GM19025 (cell line): ENCODE results near the gene CGB1.
"Not testable (repeated sequence)": the region's sequence is repeated elsewhere in the genome, so short reads cannot be mapped to it uniquely, and the experiment has no call there.

Experiments
- ATAC-seq: cut with Tn5 transposase; IDR thresholded peaks from one replicate; pipeline ENCODE4 v1.9.1; 2021; ENCODE audit warnings: mild to moderate bottlenecking, low read depth, moderate library complexity; ENCODE audit not compliant: unreplicated experiment

CGB1 gene

DNA sequence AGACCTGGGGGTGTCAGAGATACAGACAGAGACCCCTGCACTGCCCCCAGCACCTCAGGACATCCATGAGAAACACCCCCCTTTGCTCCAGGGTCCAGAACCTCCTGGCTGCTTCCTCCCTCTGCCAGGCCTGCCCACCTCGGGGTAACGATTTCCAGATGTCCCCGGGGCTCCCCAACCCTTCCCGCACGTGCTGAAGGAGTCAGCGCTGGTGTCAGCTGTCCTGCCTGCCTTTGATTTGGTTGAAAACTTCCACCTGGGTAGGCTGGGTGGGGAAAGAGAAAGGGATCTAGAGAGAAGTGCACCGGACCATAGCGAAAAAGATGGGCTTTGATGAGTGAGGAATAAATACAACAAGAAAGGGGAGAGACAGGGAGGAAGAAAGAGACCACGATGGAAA is 22.4 kb upstream of the CGB1 start:
- no peak for ATAC-seq

DNA sequence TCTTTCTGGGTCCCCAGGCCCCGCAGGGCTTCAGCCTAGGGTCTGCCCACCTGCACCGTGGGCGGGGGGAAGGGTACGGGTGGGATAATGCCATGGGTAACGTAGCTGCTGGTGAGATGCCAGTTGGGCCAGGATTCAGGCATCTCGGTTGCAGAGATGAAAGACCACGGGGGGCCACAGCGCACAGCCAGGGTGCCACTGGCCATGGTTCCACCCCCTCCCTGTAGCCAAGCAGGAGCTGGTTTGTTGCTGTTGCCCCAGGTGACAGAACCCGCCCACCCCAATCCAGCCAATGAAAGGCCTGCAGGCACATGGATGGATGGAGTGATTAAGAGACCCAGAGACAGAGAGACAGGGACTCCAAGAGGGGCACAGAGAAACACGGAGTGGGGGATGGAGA is 21.9 kb upstream of the CGB1 start:
- no peak for ATAC-seq

DNA sequence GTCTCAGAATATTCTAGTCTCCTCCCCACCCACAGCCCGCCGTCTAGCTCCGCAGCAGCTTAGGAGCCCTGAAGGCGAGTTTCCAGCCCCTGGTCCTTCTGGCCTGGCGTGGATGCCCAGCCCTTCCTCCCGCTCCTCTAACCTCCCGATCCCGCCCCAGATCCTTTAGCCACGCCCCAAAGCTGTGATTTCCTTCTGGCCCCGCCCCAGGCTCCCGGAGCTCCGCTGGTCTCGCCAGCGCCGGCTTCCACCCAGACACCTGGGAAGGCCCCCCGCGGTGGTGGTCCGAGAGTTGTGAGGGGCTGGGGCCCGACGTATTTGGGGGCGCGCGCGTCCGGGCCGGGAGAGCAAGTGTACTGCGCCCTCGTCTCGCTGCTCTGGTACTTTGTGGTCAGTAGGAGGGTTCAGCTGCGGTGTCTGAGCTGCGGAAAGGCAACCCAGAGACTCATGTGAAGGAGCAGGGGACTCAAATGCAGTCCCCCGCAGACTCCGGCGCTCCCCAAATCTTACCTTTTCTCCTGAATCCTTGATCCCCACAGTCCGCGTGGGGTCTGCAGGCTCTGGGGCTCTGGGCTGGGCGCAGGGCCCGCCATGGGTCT is 21.0 kb upstream of the CGB1 start, which contains the start of gene CGB7:
TSS of gene CGB7 (minus strand) at position 114 of the 599 bp plus-strand sequence. CDS start 2,374 bp downstream, outside the sequence.
- no peak for ATAC-seq

DNA sequence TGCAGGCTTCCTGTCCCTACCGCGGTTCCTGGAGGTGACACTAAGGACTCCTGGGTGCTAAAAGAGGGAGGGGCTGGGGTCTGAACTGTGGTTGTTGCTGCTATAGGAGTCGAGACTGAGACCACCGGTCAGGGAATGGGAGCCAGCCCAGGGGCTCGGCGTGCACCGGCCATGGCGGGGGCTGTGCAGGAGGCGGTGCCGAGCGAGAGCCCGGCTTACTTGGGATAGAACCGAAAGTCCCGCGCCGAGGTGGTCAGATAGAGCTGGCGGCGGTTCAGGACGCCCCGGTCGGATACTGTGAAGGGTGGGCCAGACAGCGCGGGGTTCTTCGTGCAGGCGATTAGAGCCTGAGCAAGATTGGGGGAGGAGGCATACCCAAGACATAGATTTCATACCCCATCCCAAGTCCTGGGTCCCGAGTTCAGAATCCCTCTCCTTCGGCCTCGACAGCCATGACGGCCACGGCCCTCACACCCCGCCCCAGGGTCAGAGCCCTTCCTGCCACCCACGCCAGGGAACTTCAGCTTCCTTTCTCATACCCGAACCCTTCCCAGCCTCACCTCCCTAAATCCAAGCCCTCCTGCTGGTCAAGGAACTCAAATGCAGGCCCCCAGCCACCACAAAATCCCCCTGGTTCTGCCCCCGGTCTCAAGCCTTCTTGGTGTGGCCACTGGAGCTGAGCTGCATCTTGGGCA is 20.4 kb upstream of the CGB1 start:
- not testable (repeated sequence) for ATAC-seq

DNA sequence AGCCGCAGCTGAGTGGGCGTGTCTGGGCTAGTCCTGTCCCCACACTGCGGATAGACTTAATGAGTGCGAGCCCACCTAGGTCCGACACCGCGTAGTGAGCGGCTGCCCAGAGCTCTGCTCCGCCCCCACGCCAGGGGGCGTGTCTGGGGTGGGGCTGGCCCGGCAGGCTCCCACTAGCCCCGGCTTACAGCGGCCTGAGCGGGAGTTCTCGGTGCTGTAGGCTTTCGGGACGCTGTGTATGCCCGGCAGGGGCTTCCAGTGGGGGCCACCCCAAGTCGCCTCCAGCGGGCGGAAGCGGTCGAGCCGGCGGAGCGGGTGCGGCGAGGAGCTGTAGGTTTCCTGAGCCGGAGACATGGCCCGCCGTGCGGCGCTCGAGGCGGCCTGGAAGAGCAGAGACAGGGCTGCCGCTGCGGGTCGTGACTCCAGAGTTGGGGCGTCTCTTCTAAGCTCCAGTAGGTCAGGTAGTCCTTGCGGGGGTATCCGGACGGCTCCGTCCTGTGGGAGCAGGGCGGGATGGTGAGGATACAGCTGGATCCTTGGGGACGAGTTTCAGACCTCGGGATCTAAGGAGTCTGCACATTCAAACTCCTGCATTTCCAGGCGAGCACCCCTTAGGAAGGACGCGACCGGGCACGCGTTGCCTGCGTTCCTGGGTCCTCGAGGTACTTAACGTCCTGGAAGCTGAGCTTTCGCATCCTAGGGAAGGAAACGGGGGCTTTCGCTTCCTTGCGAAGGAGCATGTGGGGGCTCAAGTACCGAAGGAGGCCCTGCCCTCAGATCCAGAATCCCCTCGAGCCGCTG is 19.6 kb upstream of the CGB1 start:
- ATAC-seq, result no peak

DNA sequence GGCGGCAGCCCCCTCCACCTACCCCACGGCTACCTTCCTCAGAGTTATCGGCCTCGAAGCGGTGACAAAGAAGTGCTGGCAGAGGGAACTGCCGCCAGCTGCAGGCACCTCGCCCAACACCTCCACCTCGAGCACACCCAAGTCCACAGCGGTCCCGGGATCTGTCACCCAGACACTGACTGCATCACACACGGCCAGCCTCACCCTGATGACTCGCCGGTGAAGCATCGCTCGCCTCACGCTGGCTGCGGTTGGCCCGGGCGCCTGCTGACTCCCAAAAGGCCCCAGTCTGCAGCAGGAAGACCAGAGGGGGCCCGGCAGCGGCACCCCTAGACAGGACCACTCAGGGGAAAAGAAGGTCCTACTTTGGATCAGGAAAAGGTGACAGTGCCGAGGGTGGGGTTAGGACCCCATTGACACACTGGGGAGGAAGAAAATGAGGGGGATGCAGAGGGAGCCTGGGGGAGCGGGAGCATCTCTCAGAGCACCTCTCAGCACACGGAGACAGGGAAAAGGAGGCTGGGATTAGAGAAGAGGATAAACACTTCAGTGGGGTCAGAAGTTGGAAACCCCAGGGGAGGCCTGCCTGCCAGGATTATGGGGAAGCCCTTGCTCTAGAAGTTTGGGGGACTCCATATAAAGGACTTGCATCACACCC is 13.8 kb upstream of the CGB1 start:
- not testable (repeated sequence) for ATAC-seq

DNA sequence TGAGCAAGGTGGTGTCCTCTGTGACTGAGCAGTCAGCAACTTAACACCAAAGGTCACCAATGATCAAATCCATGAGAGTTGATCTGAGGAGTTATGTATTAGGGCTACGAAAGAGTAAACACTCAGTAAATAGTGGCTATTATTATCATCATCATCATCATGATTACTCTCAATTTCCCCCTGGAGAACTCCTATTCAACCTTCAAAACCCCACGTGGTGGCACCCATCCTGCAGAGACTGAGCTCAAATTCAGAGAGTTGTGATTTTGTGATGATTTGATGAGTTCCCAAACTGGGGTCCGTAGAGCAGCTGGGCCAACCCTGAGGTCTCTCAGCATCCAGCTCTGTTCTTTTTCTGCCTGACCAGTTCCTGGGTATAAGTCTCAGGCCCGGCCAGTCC is 13.1 kb upstream of the CGB1 start:
- ATAC-seq, result not testable (repeated sequence)

DNA sequence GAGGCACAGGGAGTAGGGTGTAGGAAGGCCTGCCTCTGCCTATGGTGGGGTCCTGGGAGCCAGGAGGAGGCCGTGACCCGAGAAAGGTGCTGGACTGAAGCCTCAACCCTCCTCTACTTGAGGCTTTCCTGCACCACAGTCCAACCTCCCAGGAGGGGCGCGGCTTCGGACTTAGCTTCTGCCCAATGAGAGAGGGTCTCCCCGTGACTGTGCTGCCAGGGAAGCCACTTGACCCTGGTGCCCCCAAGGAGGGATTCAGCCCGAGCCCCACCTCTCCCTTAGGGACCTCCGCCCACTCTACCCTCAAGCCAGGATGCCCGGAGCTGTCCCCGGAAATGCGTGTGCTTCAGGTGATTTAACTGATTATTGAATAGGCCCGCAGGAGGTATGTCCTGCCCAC is 12.3 kb upstream of the CGB1 start, which contains the start of gene CGB8:
TSS of gene CGB8 (minus strand) at position 101 of the 400 bp plus-strand sequence. CDS start 372 bp downstream, outside the sequence.
- not testable (repeated sequence) for ATAC-seq

DNA sequence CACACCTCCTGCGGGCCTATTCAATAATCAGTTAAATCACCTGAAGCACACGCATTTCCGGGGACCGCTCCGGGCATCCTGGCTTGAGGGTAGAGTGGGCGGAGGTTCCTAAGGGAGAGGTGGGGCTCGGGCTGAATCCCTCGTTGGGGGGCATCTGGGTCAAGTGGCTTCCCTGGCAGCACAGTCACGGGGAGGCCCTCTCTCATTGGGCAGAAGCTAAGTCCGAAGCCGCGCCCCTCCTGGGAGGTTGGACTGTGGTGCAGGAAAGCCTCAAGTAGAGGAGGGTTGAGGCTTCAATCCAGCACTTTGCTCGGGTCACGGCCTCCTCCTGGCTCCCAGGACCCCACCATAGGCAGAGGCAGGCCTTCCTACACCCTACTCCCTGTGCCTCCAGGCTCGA is 6.9 kb upstream of the CGB1 start, which contains the start of gene CGB5:
TSS of gene CGB5 (plus strand) at position 301 of the 400 bp plus-strand sequence. CDS start 362 bp downstream, outside the sequence.
- not testable (repeated sequence) for ATAC-seq

DNA sequence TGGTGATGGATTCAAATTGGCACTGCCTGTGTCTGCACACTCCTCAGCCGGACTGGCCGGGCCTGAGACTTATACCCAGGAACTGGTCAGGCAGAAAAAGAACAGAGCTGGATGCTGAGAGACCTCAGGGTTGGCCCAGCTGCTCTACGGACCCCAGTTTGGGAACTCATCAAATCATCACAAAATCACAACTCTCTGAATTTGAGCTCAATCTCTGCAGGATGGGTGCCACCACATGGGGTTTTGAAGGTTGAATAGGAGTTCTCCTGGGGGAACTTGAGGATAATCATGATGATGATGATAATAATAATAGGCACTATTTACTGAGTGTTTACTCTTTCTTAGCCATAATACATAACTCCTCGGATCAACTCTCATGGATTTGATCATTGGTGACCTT is 6.0 kb upstream of the CGB1 start:
- not testable (repeated sequence) for ATAC-seq

DNA sequence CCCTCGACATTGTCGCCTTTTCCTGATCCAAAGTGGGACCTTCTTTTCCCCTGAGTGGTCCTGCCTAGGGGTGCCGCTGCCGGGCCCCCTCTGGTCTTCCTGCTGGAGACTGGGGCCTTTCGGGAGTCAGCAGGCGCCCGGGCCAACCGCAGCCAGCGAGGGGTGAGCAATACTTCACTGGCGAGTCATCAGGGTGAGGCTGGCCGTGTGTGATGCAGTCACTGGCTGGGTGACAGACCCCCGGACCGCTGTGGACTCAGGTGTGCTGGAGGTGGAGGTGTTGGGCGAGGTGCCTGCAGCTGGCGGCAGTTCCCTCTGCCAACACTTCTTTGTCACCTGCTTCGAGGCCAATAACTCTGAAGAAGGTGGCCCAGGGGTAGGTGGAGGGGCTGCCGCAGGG is 5.5 kb upstream of the CGB1 start:
- no peak for ATAC-seq

DNA sequence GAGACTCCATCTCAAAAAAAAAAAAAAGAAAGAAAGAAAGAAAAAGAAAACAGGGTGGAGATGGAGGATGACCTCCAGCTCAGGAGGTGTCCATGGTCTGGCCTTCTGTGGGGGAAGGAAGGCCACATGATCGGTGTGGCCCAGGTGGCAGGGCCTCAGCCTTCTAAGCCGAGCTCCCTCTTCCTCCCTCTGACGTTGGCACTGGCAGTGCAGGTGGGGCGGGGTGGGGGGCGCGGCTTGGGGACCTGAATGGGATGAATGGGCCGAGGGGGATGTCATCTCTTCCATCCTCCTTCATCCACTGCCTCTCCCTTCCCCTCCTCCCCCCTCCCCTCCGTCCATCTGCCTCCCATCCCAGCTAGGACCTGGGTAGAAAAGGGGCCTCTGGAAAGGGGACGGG is 3.0 kb upstream of the CGB1 start:
- ATAC-seq, result not testable (repeated sequence)

DNA sequence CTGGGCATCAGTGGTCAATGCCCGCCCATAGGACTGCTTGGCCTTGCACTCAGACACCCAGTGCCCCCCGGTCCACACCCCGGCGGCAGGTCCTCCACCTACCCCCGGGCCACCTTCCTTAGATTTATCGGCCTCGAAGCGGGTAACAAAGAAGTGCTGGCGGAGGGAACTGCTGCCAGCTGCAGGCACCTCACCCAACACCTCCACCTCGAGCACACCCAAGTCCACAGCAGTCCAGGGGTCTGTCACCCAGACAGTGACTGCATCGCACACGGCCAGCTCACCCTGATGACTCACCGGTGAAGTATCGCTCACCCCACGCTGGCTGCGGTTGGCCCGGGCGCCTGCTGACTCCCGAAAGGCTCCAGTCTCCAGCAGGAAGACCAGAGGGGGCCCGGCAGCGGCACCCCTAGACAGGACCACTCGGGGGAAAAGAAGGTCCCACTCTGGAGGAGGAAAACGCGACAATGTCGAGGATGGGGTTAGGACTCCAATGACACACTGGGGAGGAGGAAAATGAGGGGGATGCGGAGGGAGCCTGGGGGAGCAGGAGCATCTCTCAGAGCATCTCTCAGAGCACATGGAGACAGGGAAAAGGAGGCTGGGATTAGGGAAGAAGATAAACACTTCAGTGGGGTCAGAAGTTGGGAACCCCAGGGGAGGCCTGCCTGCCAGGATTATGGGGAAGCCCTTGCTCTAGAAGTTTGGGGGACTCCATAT is 2.0 kb upstream of the CGB1 start:
- not testable (repeated sequence) for ATAC-seq

DNA sequence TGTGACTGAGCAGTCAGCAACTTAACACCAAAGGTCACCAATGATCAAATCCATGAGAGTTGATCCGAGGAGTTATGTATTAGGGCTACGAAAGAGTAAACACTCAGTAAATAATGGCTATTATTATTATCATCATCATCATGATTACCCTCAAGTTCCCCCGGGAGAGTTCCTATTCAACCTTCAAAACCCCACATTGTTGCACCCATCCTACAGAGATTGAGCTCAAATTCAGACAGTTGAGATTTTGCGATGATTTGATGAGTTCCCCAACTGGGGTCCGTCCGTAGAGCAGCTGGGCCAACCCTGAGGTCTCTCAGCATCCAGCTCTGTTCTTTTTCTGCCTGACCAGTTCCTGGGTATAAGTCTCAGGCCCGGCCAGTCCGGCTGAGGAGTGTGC is 1.4 kb upstream of the CGB1 start:
- ATAC-seq, result not testable (repeated sequence)

DNA sequence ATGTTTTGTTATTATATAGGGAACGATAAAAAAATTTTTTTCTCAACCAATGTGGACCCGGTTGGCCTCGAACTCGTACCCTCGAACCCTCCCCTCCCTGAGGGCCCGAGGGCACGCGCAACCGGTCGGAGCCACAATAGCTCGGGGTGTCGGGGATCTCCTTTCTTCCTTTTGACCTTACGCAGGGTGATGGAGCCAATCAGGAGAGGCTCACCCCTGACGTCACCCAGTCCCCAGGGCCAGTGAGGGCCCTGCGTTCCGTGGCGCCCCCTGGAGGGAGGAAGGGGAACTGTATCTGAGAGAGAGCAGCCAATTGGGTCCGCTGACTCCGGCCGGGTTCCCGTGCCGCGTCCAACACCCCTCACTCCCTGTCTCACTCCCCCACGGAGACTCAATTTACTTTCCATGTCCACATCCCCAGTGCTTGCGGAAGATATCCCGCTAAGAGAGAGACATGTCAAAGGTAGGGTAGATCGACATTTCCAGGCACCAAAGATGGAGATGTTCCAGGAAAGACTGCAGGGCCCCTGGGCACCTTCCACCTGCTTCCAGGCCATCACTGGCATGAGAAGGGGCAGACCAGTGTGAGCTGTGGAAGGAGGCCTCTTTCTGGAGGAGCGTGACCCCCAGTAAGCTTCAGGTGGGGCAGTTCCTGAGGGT is 4.9 kb downstream of the CGB1 start, which contains the start of gene CGB2:
TSS of gene CGB2 (plus strand) at position 249 of the 660 bp plus-strand sequence. CDS start at position 455, 206 bp downstream.
- ATAC-seq, result not testable (repeated sequence)

DNA sequence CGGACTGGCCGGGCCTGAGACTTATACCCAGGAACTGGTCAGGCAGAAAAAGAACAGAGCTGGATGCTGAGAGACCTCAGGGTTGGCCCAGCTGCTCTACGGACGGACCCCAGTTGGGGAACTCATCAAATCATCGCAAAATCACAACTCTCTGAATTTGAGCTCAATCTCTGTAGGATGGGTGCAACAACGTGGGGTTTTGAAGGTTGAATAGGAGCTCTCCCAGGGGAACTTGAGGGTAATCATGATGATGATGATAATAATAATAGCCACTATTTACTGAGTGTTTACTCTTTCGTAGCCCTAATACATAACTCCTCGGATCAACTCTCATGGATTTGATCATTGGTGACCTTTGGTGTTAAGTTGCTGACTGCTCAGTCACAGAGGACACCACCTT is 6.4 kb downstream of the CGB1 start:
- ATAC-seq, result not testable (repeated sequence)

DNA sequence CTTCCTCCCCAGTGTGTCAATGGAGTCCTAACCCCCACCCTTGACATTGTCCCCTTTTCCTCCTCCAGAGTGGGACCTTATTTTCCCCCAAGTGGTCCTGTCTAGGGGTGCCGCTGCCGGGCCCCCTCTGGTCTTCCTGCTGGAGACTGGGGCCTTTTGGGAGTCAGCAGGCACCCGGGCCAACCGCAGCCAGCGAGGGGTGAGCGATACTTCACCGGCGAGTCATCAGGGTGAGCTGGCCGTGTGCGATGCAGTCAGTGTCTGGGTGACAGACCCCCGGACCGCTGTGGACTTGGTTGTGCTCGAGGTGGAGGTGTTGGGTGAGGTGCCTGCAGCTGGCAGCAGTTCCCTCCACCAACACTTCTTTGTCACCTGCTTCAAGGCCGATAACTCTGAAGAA is 6.9 kb downstream of the CGB1 start:
- ATAC-seq, result not testable (repeated sequence)

DNA sequence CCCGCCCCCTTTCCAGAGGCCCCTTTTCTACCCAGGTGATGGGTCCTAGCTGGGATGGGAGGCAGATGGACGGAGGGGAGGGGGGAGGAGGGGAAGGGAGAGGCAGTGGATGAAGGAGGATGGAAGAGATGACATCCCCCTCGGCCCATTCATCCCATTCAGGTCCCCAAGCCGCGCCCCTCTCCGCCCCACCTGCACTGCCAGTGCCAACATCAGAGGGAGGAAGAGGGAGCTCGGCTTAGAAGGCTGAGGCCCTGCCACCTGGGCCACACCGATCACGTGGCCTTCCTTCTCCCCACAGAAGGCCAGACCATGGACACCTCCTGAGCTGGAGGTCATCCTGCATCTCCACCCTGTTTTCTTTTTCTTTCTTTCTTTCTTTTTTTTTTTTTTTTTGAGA is 8.0 kb downstream of the CGB1 start:
- ATAC-seq, result not testable (repeated sequence)

DNA sequence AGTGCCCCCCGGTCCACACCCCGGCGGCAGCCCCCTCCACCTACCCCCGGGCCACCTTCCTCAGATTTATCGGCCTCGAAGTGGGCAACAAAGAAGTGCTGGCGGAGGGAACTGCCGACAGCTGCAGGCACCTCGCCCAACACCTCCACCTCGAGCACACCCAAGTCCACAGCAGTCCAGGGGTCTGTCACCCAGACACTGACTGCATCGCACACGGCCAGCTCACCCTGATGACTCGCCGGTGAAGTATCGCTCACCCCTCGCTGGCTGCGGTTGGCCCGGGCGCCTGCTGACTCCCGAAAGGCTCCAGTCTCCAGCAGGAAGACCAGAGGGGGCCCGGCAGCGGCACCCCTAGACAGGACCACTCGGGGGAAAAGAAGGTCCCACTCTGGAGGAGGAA is 11.1 kb downstream of the CGB1 start:
- not testable (repeated sequence) for ATAC-seq
